ENCODE results near the gene CWF19L2. TPM values are rescaled to one million over a fixed set of nuclear protein-coding genes. Genes with fewer than 3 reads are reported as not detected.

CWF19L2 gene
- total and polyA plus RNA-seq, 2 experiments from 2014 or later = 20.3 to 27.2 TPM

GRCh38 chr11:107467696-107468095 is 10.1 kb upstream of the CWF19L2 start:
- H3K27me3 ChIP-seq (ENCODE audit: insufficient read depth) = no peaks in the 10 kb centered on the region
- no peaks in the 10 kb centered on the region for H3F3A ChIP-seq (replicated peaks; ENCODE audit: low read depth)
- no peaks in the 10 kb centered on the region for H3K36me3 ChIP-seq (ENCODE audit: insufficient read depth)
- no peaks in the 10 kb centered on the region for H3K36me3 Mint-ChIP-seq (ENCODE audit: low read depth)
- H3K4me3 Mint-ChIP-seq = no peak overlapping the region
- H3K27me3 Mint-ChIP-seq (ENCODE audit: insufficient read depth, low read depth, poor library complexity) = peaks cover 2% of the 10 kb centered on the region
- H3K79me2 ChIP-seq (replicated peaks; ENCODE audit: insufficient read depth) = no peaks in the 10 kb centered on the region
- H4K20me1 ChIP-seq (replicated peaks; ENCODE audit: insufficient read depth) = no peaks in the 10 kb centered on the region; the same call in 1 of the 2 replicates
- H3K27ac ChIP-seq (ENCODE audit: low read depth) = no peak overlapping the region
- no peak overlapping the region for H3K4me3 ChIP-seq
- no peaks in the 10 kb centered on the region for H3K9me2 ChIP-seq (ENCODE audit: insufficient read depth)
- H3K27ac Mint-ChIP-seq = no peak overlapping the region
- no peak overlapping the region for H2AFZ ChIP-seq
- H3K4me1 Mint-ChIP-seq = no peaks in the 10 kb centered on the region
- H3K9me3 Mint-ChIP-seq = no peaks in the 10 kb centered on the region
- TF ChIP-seq CREB1 (CRISPR knock-in tag; IDR thresholded peaks at IDR 0.05; ENCODE audit: low read depth) (no peak), CTCF (conservative IDR thresholded peaks at IDR 0.05; ENCODE audit: low read depth in 2 of 2) (no peak), EZH2 (IDR thresholded peaks at IDR 0.05; ENCODE audit: low read depth, unreplicated experiment) (no peak), REST (IDR thresholded peaks at IDR 0.05; ENCODE audit: unreplicated experiment) (no peak), NANOG (IDR thresholded peaks at IDR 0.05; ENCODE audit: borderline replicate concordance) (no peak), ZNF462 (CRISPR knock-in tag; IDR thresholded peaks at IDR 0.05) (no peak), ETS1 (IDR thresholded peaks at IDR 0.05) (no peak), STAT1 (IDR thresholded peaks at IDR 0.05; ENCODE audit: unreplicated experiment) (no peak), POLR2AphosphoS5 (IDR thresholded peaks at IDR 0.05; ENCODE audit: low read depth) (no peak), JUNB (IDR thresholded peaks at IDR 0.05; ENCODE audit: unreplicated experiment) (no peak), ZNF114 (CRISPR knock-in tag; IDR thresholded peaks at IDR 0.05) (no peak)
- no peak overlapping the region for H3K4me2 ChIP-seq
- H3K4me1 ChIP-seq (ENCODE audit: insufficient read depth) = no peaks in the 10 kb centered on the region
- DNase-seq (ENCODE audit: low spot score) = no peak
- ATAC-seq = no peak

All from GM23338 (cell line).